ENCODE data around the gene AUTS2. TPM values are rescaled to one million over a fixed set of nuclear protein-coding genes. Genes with fewer than 3 reads are reported as not detected.

Gene AUTS2
- total and polyA plus RNA-seq, 2 of the 8 experiments (the other 6 are each of a cell fraction or from before 2014, with no cell fraction given): 25.9 to 101 TPM

GRCh38 chr7:69849268-69849667 is 251.0 kb downstream of the AUTS2 start:
- no peak overlapping the region for H3K27ac ChIP-seq (ENCODE audit: low read depth, low read length)
- POLR2A ChIA-PET (ENCODE audit: partially characterized antibody): no interaction called here
- H3K9me3 ChIP-seq (ENCODE audit: insufficient read depth in 2 of 2, low read depth in 1 of 2, low read length in 1 of 2): no peaks in the 10 kb centered on the region
- H2BK5ac ChIP-seq (ENCODE audit: low read depth, low read length): no peak overlapping the region
- H3K27me3 ChIP-seq (replicated peaks in 1 of 4; ENCODE audit: control insufficient read depth in 3 of 4, extremely low read depth in 1 of 4, insufficient read depth in 3 of 4, low read length in 3 of 4): no peaks in the 10 kb centered on the region
- CTCF ChIA-PET (ENCODE audit: partially characterized antibody): interaction anchor here (0.6 kb wide), 1 partner anchor 314 kb away, joined by 3 read pairs; no protein-coding TSS in a partner anchor
- no peaks in the 10 kb centered on the region for H3K23me2 ChIP-seq (ENCODE audit: low read depth, low read length)
- H2AK5ac ChIP-seq (ENCODE audit: low read depth, low read length): no peak overlapping the region
- FAIRE-seq: no peak
- H3K23ac ChIP-seq (ENCODE audit: insufficient read length): no peak overlapping the region
- H3K14ac ChIP-seq (ENCODE audit: insufficient read length): no peak overlapping the region
- H3K9ac ChIP-seq (replicated peaks in 1 of 4; ENCODE audit: extremely low read depth in 1 of 4, low read depth in 3 of 4, low read length in 3 of 4): no peak overlapping the region
- H2BK12ac ChIP-seq (ENCODE audit: low read depth, low read length): no peak overlapping the region
- no peak overlapping the region for H3K56ac ChIP-seq (replicated peaks; ENCODE audit: insufficient read length, low read depth, low read length)
- 86% methylated on average over 2 of the region's 2 CpGs; no CpG with 5 or more reads in 1 of the 2 experiments for WGBS, 2 experiments (ENCODE audit: extremely low coverage in 1 of 2, insufficient coverage in 1 of 2, insufficient read length in 1 of 2, insufficient replicate concordance in 2 of 2, low coverage in 1 of 2, low lambda C conversion rate in 2 of 2, missing lambda C conversion rate in 1 of 2)
- H2AFZ ChIP-seq (ENCODE audit: low read length): no peak overlapping the region
- no peak overlapping the region for H4K5ac ChIP-seq (ENCODE audit: insufficient read length, low read depth, low read length)
- H4K20me1 ChIP-seq (replicated peaks in 1 of 2; ENCODE audit: control insufficient read depth in 1 of 2, insufficient read depth in 2 of 2, low read length in 2 of 2): no peaks in the 10 kb centered on the region
- H3K79me2 ChIP-seq (ENCODE audit: control insufficient read depth in 1 of 2, insufficient read depth in 2 of 2, low read length in 2 of 2): no peaks in the 10 kb centered on the region
- no peaks in the 10 kb centered on the region for H3K4me1 ChIP-seq (replicated peaks in 1 of 4; ENCODE audit: control insufficient read depth in 3 of 4, insufficient read depth in 4 of 4, low read length in 3 of 4)
- no peak overlapping the region for H3K18ac ChIP-seq (ENCODE audit: extremely low read depth, low read length)
- no peak overlapping the region for H2BK15ac ChIP-seq (ENCODE audit: low read length)
- H3K79me1 ChIP-seq (ENCODE audit: low read depth, low read length): no peaks in the 10 kb centered on the region
- H3K36me3 ChIP-seq (ENCODE audit: control insufficient read depth in 2 of 4, insufficient read depth in 4 of 4, low read length in 3 of 4): no peaks in the 10 kb centered on the region
- no peak for TF ChIP-seq RXRA (IDR thresholded peaks at IDR 0.05; ENCODE audit: insufficient read depth, low read depth, low read length)
- TF ChIP-seq SIRT6 (IDR thresholded peaks at IDR 0.05; ENCODE audit: low read length): no peak
- no peak for TF ChIP-seq CHD1 (IDR thresholded peaks at IDR 0.05; ENCODE audit: low read depth, low read length)
- TF ChIP-seq RFX5 (IDR thresholded peaks at IDR 0.05; ENCODE audit: borderline replicate concordance, low read depth, low read length): no peak
- no peak for TF ChIP-seq KDM5A (IDR thresholded peaks at IDR 0.05; ENCODE audit: low read length)
- TF ChIP-seq JUND (IDR thresholded peaks at IDR 0.05; ENCODE audit: low read length): no peak
- TF ChIP-seq, protein P1, sequence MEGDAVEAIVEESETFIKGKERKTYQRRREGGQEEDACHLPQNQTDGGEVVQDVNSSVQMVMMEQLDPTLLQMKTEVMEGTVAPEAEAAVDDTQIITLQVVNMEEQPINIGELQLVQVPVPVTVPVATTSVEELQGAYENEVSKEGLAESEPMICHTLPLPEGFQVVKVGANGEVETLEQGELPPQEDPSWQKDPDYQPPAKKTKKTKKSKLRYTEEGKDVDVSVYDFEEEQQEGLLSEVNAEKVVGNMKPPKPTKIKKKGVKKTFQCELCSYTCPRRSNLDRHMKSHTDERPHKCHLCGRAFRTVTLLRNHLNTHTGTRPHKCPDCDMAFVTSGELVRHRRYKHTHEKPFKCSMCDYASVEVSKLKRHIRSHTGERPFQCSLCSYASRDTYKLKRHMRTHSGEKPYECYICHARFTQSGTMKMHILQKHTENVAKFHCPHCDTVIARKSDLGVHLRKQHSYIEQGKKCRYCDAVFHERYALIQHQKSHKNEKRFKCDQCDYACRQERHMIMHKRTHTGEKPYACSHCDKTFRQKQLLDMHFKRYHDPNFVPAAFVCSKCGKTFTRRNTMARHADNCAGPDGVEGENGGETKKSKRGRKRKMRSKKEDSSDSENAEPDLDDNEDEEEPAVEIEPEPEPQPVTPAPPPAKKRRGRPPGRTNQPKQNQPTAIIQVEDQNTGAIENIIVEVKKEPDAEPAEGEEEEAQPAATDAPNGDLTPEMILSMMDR (IDR thresholded peaks at IDR 0.05; ENCODE audit: control extremely low read depth in 1 of 3, insufficient read depth in 1 of 3, low read depth in 1 of 3, low read length in 3 of 3): no peak
- no peak for TF ChIP-seq POLR2AphosphoS5 (IDR thresholded peaks at IDR 0.05; ENCODE audit: low read depth, low read length)
- TF ChIP-seq EP300 (IDR thresholded peaks at IDR 0.05; ENCODE audit: borderline replicate concordance in 1 of 2, low read depth in 2 of 2, low read length in 2 of 2): no peak
- no peak overlapping the region for H4K8ac ChIP-seq (ENCODE audit: extremely low read depth, insufficient read depth, low read length)
- no peak overlapping the region for H2BK20ac ChIP-seq (ENCODE audit: low read length)
- no peak overlapping the region for H3K4me2 ChIP-seq (ENCODE audit: insufficient read depth in 1 of 2, low read depth in 2 of 2, low read length in 2 of 2)
- no peak overlapping the region for H4K91ac ChIP-seq (replicated peaks; ENCODE audit: insufficient read length, low read length)
- H2BK120ac ChIP-seq (replicated peaks; ENCODE audit: low read depth, low read length): no peak overlapping the region
- H3K4me3 ChIP-seq (ENCODE audit: extremely low read depth in 1 of 4, insufficient read depth in 2 of 4, low read depth in 3 of 4, low read length in 4 of 4): no peak overlapping the region
- no peak for DNase-seq (ENCODE audit: low read depth in 1 of 2, low spot score in 2 of 2)
- no peak overlapping the region for H3K4ac ChIP-seq (replicated peaks; ENCODE audit: insufficient read length, low read depth, low read length)
